ENCODE results near the gene MBD1.

MBD1 gene

GRCh38 chr18:50306944-50307343 lies 25.6 kb upstream of the MBD1 start:
- Histone ChIP-seq H3K4me3 (ENCODE audit: low read length, poor library complexity, severe bottlenecking) (peak overlapping the region; percentile 76), H2AFZ (ENCODE audit: low read length) (peak overlapping the region; percentile 93; the same call in 1 of the 2 replicates), H3K4me1 (ENCODE audit: insufficient read depth, low read length, poor library complexity, severe bottlenecking) (peaks cover 11% of the 10 kb centered on the region)

GRCh38 chr18:50301074-50301473 lies 19.8 kb upstream of the MBD1 start:
- H3F3A ChIP-seq (ENCODE audit: low read depth): no peaks in the 10 kb centered on the region
- H3K79me2 ChIP-seq (ENCODE audit: insufficient read depth, low read length): no peaks in the 10 kb centered on the region
- no peak overlapping the region for H3K9ac ChIP-seq (ENCODE audit: low read depth, low read length, poor library complexity, severe bottlenecking)
- H3K4me2 ChIP-seq (ENCODE audit: low read depth, low read length, poor library complexity, severe bottlenecking): no peak overlapping the region
- TF ChIP-seq CTCF (conservative IDR thresholded peaks at IDR 0.05; ENCODE audit: low read length): no peak
- no peak for TF ChIP-seq EZH2phosphoT487 (IDR thresholded peaks at IDR 0.05; ENCODE audit: borderline replicate concordance)
- peaks cover 5% of the 10 kb centered on the region for H3K27me3 ChIP-seq (ENCODE audit: insufficient read depth, low read length, poor library complexity, severe bottlenecking)
- H3K9me3 ChIP-seq (ENCODE audit: insufficient read depth, low read depth, low read length): peaks cover 4% of the 10 kb centered on the region; the same call in 1 of the 2 replicates
- no peaks in the 10 kb centered on the region for H4K20me1 ChIP-seq (ENCODE audit: insufficient read depth, low read length, poor library complexity, severe bottlenecking)
- no peak overlapping the region for H2AFZ ChIP-seq (ENCODE audit: low read length)
- H3K4me1 ChIP-seq (ENCODE audit: insufficient read depth, low read length, poor library complexity, severe bottlenecking): no peaks in the 10 kb centered on the region
- no peak overlapping the region for H3K4me3 ChIP-seq (ENCODE audit: low read length, poor library complexity, severe bottlenecking)
- H3K36me3 ChIP-seq (ENCODE audit: insufficient read depth, low read length): no peaks in the 10 kb centered on the region
- no peaks in the 10 kb centered on the region for H3K9me2 ChIP-seq (replicated peaks; ENCODE audit: low read depth, low read length)

More at GRCh38 chr18:50306944-50307343, 25.6 kb upstream of the MBD1 start:
- H4K20me1 ChIP-seq (ENCODE audit: insufficient read depth, low read length, poor library complexity, severe bottlenecking): no peaks in the 10 kb centered on the region
- H3K9me3 ChIP-seq (ENCODE audit: insufficient read depth, low read depth, low read length): peaks cover 4% of the 10 kb centered on the region; the same call in 1 of the 2 replicates
- no peaks in the 10 kb centered on the region for H3F3A ChIP-seq (ENCODE audit: low read depth)
- H3K36me3 ChIP-seq (ENCODE audit: insufficient read depth, low read length): no peaks in the 10 kb centered on the region
- peak overlapping the region; percentile 55 for H3K9ac ChIP-seq (ENCODE audit: low read depth, low read length, poor library complexity, severe bottlenecking)
- H3K4me2 ChIP-seq (ENCODE audit: low read depth, low read length, poor library complexity, severe bottlenecking): peak overlapping the region; percentile 88
- TF ChIP-seq EZH2phosphoT487 (IDR thresholded peaks at IDR 0.05; ENCODE audit: borderline replicate concordance) (no peak), CTCF (conservative IDR thresholded peaks at IDR 0.05; ENCODE audit: low read length) (no peak)
- H3K27me3 ChIP-seq (ENCODE audit: insufficient read depth, low read length, poor library complexity, severe bottlenecking): peaks cover 5% of the 10 kb centered on the region
- H3K79me2 ChIP-seq (ENCODE audit: insufficient read depth, low read length): no peaks in the 10 kb centered on the region
- H3K9me2 ChIP-seq (replicated peaks; ENCODE audit: low read depth, low read length): no peaks in the 10 kb centered on the region

- Histone ChIP-seq H4K20me1 (ENCODE audit: insufficient read depth, low read length, poor library complexity, severe bottlenecking) (no peaks in the 10 kb centered on the region), H3K9me2 (replicated peaks; ENCODE audit: low read depth, low read length) (no peaks in the 10 kb centered on the region), H3K27me3 (ENCODE audit: insufficient read depth, low read length, poor library complexity, severe bottlenecking) (peaks cover 5% of the 10 kb centered on the region), H3K79me2 (ENCODE audit: insufficient read depth, low read length) (no peaks in the 10 kb centered on the region), H3K4me2 (ENCODE audit: low read depth, low read length, poor library complexity, severe bottlenecking) (no peak overlapping the region), H3K9me3 (ENCODE audit: insufficient read depth, low read depth, low read length) (no peaks in the 10 kb centered on the region), H3K9ac (ENCODE audit: low read depth, low read length, poor library complexity, severe bottlenecking) (no peak overlapping the region), H3K4me1 (ENCODE audit: insufficient read depth, low read length, poor library complexity, severe bottlenecking) (no peaks in the 10 kb centered on the region), H3K4me3 (ENCODE audit: low read length, poor library complexity, severe bottlenecking) (no peak overlapping the region), H3K36me3 (ENCODE audit: insufficient read depth, low read length) (no peaks in the 10 kb centered on the region), H3F3A (ENCODE audit: low read depth) (no peaks in the 10 kb centered on the region), H2AFZ (ENCODE audit: low read length) (no peak overlapping the region)
- TF ChIP-seq EZH2phosphoT487 (IDR thresholded peaks at IDR 0.05; ENCODE audit: borderline replicate concordance) (no peak), CTCF (conservative IDR thresholded peaks at IDR 0.05; ENCODE audit: low read length) (no peak)
These were observed 18.5 kb upstream of the MBD1 start for GRCh38 chr18:50299626-50300388.
